ENCODE data around the gene WDR33. TPM values are rescaled to one million over a fixed set of nuclear protein-coding genes. Genes with fewer than 3 reads are reported as not detected.

Gene WDR33
- polyA plus RNA-seq, 12 donors = 26.5 to 41.6 (median 36.3) TPM; not detected in 1

DNA sequence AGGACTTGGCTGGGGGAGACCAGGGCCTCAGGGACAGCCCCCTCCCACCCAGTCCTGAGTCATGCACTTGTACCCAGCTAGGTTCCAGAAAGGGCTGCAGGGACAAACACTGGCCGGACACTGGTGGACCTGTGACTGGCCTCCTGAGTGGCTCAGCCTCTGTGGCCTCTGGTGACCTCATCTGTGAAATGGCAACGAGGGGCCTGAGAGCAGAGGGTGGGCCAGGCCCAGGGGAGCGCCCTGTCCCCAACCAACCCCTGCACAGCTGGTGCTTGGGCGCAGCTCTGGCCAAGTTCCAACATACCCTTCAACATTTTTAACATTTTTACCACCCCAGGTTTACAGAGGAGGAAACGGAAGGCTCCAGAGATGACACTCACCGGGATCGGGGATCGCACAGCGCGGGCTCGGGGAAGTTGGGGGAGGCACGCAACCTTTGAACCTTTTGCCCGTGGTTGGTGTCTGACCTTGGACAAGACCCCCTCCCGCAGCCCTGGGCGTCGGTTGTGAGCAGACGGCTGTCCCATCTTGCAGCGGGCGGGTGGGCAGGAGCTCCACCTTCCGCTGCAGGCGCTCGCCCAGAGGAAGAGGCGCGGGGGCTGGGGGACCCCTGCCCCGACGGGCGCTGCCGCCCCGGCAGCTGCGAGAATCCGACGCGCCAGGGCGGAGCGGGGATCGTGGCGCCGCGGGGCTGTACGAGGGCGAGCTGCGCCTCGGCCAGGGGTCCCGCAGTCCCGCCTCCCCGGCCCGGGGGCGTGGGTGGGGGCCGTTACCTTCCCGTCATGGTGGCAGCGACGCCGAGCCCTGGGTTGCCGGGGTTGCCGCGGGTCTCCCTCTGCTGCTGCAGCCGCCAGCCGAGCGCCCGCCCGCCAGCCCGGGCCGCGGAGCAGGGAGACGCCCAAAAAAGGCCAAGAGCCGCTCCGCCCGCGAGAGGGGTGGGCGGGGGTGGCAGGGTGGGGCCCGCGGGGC is 136.4 kb downstream of the WDR33 start:
- no peak for DNase-seq

- DNase-seq = no peak
Observed at GRCh38 chr2:127673291-127674069, 137.5 kb downstream of the WDR33 start.

DNA sequence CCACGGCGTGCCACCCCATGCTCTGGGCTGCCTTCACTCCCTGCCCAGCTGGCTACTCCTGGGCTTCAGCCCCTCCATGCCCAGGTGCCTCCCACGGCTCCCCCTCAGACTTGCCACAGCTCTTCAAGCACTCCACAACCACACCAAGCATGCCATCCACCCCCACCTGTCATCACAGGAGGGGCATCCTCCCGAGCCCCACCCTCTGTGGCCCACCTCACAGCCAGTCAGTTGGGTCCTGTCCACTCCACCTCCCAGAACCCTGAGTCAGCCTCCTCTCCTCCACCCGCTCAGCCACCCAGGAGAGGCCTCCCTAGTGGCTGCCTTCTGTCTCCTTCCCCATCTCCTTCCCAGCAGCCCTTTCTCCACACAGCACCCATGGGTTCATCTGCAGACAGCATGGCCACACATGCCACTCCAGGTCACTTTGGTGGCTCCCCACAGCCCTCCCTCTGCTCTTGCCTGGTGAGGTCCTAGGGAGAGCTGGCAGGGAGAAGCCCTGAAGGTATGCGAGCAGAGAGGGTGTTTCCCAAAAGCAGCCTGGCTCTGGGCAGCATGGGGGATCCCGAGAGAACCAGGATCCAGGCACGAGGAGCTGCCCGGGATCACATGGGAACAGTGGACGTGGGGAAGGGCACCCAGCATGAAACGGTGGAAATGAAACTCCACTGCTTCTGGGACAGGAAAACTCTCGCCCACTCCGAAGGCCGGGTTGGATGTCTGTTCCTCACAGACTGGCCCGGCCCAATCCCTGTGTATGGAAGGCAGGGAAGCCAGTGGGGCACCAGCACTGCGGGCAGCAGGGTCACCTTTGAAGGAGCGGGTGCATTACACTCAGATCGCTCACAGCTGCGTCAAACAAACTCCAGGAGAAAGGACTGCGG is 138.4 kb downstream of the WDR33 start:
- DNase-seq = no peak

DNA sequence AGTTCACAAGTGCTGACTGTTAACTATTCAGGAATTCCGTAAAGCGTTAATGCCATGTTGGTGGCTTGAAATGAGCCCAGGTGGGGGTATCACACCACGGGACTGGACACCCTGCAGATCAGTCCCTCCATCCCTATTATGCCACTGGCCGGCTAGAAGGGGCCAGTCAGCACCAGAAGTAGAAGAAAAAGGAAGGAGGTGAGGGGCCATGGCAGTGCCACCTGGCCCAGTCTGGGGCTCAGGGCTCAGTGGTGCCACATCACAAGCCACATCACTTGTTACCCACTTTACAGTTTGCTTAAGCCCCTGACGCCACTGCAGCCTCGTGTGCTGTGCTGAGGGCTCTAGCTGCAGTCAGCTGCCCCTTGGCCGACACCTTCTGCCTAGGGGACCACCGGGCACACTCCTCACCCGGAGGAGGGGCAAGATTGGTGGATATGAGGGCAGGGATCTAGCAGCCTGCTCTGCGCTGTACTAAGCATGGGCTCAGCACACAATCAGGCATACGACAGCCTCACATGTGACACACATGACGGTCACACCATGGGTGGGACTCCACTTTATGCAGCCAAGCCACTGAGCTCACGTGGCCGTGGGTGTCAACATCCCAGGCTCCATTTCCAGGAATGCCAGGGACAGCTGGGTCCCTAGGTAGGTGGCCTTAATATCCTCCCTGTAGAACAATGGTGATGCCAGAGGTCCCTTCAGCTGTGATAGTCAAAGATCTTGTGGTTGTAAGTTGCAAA is 139.2 kb downstream of the WDR33 start:
- DNase-seq = no peak

- no peak for DNase-seq
Observed at GRCh38 chr2:127670957-127671290, 140.0 kb downstream of the WDR33 start.

DNA sequence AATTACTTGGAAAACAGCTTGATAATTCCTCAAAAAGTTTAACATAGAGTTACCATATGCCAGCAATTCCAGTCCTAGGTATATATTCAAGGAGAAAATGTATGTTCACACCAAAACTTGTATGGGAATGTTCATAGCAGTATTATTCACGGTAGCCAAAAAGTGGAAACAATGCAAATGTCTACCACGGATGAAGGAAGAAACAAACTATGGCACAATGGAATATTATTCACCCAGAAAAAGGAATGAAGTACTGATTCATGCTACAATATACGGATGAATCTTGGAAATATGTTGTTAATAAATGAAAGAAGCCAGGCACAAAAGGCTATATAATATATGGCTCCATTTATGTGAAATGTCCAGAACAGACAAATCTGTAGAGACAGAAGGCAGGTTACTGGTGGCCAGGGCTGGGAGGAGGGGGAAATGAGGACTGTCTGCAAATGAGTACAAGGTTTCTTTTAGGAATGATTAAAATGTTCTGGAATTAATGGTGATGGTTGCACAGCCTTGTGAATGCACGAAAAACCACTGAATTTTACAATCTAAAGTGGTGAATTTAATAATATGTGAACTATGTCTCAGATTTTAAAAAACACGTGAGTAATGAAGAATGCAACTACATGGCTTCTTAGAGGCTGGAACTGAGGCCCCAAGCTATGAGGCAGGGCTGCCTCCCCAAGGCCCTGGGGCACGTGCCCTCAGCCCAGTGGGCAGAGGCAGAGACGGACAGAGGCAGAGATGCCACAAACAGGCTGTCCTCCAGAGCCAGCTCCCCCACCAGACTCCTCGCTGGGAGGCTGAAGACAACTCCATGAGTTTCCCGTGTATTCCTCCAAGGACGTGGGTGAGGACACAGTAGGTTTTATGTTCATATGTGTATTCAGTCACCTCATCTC is 140.7 kb downstream of the WDR33 start:
- DNase-seq = no peak

- DNase-seq = no peak
Observed at GRCh38 chr2:127669056-127669455, 141.9 kb downstream of the WDR33 start.

- no peak for DNase-seq
Observed at GRCh38 chr2:127665267-127665893, 145.6 kb downstream of the WDR33 start.

- DNase-seq = no peak
Observed at GRCh38 chr2:127664895-127665225, 146.1 kb downstream of the WDR33 start.

- DNase-seq = no peak
Observed at GRCh38 chr2:127664065-127664894, 146.7 kb downstream of the WDR33 start.

- DNase-seq = no peak
Observed at GRCh38 chr2:127663566-127664064, 147.4 kb downstream of the WDR33 start.

- DNase-seq = no peak
Observed at GRCh38 chr2:127662937-127663565, 147.9 kb downstream of the WDR33 start.

DNA sequence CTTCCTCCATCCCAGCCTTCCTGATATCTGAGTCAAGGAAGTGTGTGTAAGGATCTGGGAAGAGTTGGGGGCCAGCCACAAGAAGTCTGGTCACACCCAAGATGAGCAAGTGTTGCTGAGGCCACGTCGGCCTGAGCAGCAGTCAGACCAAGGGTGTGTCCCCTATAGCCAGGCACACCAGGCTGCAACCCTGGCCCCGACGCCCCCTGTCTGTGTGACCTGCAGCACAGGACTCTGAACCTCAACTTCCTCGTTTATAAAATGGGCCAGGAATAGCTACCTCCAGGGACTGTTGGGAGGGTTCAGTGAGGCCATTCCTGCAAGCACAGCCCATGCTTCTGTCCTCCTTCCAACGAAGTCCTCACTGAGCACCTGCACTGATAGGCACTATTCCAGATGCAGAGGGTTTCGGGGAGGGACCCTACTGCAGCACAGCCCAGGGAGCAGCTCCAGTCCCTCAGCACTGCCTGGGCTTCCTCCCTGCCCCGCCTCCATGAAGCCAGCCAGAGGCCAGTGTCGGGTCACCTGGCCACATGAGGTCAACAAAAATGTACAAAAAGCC is 148.9 kb downstream of the WDR33 start:
- no peak for DNase-seq

DNA sequence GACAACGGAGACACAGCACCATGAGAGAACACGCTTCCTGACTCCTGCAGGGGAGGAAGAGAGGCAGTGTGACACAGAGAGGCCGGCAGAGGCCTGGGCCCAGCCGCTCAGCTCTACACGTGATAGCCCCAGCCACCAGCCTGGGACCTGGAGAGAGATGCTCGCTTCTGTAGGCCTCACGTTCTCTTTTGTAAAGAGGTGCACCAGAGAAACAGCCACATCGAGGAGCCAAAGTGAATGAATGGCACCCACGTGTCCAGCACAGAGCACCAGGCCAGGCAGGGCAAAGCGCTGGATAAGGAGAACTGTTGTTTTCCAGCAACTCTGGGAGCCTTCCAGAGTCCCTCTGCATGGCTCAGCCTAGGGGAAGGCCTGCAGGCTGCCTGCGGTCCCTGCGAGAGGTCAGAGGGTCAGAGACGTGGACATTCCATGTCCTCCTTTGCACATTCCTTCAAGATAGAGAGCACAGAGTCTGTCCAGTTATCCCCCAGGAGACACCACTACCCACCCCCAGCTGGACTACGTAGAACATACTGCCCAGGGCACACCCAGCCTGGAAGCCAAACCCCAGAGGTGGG is 149.8 kb downstream of the WDR33 start:
- DNase-seq = no peak

DNA sequence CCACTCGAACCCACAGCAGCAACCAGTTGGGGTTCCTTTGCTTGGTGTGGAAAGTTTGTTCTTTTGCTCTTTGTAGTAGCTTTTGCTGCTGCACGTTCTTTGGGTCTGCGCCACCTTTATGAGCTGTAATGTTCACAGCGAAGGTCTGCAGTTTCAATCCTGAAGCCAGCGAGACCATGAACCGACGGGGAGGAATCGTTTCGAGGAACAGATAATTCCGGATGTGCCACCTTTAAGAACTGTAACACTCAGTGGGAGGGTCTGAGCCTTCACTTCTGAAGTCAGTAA is 150.7 kb downstream of the WDR33 start:
- no peak for DNase-seq

DNA sequence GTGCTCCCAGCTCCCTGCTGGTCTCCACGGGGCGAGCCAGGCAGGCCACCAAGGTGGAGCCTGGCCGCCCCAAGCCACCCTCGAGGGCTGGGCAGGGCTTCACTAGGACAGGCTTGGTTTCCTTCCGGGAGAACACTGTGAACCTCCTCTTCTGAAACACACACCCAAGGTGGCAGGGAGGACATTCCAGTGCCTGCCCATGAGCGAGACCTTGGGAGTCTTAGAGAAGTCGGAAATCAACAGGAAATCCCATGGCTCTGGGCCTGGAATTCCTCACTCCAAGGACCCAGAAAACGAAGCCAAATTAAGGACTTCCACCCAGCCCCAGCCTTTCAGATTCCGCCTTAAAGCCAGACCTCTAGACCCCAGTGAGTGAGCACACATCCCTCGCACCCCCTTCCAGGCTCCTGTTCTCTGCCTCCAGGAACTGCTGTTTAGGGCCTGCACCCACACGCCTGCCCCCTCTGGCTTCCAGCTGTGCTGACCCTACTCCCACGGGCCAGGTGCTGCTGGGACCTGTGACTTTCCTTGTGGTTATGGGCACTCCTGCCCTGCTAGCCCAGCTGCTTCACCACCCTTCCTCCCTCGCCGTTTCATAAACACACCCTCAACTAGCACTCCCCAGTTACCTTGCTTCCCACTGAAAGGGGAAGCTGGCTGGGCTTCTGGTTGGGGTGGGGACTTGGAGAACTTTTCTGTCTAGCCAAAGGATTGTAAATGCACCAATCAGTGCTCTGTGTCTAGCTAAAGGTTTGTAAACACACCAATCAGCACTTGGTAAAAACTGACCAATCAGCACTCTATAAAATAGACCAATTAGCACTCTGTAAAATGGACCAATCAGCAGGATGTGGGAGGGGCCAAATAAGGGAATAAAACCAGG is 151.3 kb downstream of the WDR33 start:
- no peak for DNase-seq

All from muscle of arm (tissue), 12 donors.